Measurements from ENCODE around the gene CEP135.

DNA sequence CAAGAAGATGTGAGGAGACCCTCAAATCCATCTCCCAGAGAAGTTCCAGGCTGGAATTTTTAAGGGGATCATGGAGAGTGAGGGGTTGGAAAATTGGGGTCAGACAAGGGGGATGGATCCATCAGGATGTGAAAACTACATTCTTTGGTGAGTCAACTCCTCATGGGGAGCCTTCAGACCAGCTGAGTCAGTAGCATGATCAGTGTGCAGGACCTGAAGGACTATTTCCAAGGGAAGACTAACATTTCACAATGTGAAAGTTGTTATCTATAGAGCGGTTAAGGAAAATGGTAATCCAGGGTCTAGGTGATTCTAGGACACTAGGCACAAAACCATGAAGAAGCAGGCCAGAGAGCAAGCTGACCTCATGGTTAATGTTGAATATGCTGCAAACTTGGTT, 38.6 kb upstream of the CEP135 start:
- TF ChIP-seq, protein P1, sequence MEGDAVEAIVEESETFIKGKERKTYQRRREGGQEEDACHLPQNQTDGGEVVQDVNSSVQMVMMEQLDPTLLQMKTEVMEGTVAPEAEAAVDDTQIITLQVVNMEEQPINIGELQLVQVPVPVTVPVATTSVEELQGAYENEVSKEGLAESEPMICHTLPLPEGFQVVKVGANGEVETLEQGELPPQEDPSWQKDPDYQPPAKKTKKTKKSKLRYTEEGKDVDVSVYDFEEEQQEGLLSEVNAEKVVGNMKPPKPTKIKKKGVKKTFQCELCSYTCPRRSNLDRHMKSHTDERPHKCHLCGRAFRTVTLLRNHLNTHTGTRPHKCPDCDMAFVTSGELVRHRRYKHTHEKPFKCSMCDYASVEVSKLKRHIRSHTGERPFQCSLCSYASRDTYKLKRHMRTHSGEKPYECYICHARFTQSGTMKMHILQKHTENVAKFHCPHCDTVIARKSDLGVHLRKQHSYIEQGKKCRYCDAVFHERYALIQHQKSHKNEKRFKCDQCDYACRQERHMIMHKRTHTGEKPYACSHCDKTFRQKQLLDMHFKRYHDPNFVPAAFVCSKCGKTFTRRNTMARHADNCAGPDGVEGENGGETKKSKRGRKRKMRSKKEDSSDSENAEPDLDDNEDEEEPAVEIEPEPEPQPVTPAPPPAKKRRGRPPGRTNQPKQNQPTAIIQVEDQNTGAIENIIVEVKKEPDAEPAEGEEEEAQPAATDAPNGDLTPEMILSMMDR (conservative IDR thresholded peaks at IDR 0.05 in 1 of 2, IDR thresholded peaks at IDR 0.05 in 1 of 2; ENCODE audit: low read depth in 1 of 2, low read length in 2 of 2): no peak
- TF ChIP-seq EZH2 (IDR thresholded peaks at IDR 0.05; ENCODE audit: low read length, missing control alignments): no peak

Measured in fibroblast of lung (primary cell).